Measurements from ENCODE around the gene MRI1. TPM values are rescaled to one million over a fixed set of nuclear protein-coding genes. Genes with fewer than 3 reads are reported as not detected.
"Not testable (repeated sequence)": the region's sequence is repeated elsewhere in the genome, so short reads cannot be mapped to it uniquely, and the experiment has no call there.

The MRI1 gene
- 28.4 TPM for polyA plus RNA-seq (ENCODE audit: insufficient read length)

DNA sequence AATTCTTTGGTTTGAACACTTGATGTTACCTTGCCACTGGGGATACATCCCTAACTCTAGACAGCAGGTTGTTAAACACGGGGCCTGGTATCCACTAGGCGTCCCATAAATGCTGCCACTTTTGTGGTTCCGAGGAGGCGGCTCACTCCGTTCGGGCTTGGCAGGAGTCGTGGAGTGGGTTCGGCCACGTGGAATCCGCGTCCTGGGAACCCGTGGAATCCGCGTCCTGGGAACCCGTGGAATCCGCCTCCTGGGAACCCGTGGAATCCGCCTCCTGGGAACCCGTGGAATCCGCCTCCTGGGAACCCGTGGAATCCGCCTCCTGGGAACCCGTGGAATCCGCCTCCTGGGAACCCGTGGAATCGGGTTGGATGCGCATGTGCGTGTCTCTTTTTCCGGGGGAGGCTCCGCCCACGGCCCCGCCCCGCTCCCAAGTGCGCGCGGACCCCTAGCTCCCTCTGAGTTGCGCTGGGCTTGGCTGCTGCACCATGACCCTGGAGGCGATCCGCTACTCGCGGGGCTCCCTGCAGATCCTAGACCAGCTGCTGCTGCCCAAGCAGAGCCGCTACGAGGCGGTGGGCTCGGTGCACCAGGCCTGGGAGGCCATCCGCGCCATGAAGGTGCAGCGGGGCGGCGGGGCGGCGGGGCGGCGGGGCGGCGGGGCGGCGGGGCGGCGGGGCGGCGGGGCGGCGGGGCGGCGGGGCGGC lies at the start of gene MRI1:
Gene MRI1, plus strand, starts transcription at position 422 of the 707 bp plus-strand sequence. Its CDS starts 67 bp downstream, at position 489.
- DNase-seq, result peak; percentile 80

DNA sequence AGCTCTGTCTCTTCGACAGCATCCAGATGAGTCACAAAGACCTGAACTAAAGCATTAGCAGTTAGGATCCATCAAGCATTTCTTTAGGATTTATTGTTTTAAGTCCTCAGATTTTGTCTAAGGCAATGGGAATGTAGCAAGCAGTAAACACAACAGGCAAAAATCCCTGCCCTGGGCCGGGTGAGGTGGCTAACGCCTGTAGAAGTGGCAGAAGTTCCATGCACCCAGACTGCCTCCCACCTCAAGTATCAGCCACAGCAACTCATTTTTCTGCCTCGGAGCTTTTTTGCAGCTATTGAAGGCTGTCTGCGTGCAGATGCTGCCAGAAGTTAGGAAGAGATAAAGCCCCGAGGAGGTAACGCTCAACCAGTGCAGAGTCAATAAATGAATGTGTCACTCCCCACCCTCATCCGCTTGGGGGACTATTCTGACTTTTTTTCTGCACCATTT lies 47.1 kb upstream of the MRI1 start:
- DNase-seq, result no peak

- DNase-seq, result peak; percentile 28
Measured at GRCh38 chr19:13718733-13719132, 45.6 kb upstream of the MRI1 start.

GRCh38 chr19:13722146-13722545 lies 42.2 kb upstream of the MRI1 start:
- DNase-seq, result no peak

GRCh38 chr19:13723206-13723605 lies 41.1 kb upstream of the MRI1 start:
- DNase-seq, result no peak

DNA sequence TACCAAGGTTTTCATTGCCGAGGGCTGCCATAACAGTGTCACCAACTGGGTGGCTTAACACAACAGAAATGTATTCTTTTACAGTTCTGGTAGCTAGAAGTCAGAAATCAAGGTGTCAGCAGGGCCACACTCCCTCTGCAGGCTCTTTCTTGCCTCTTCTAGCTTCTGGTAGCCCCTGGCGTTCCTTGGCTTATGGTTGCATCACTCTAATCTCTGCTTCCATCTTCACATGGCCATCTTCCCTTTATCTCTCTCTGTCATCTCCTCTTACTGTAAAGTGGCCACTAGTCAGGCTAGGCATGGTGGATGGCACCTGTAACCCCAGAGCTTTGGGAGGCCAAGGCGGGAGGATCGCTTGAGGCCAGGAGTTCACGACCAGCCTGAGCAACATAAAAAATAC lies 38.0 kb upstream of the MRI1 start:
- DNase-seq, result no peak

GRCh38 chr19:13727798-13728197 lies 36.5 kb upstream of the MRI1 start:
- peak; percentile 47 for DNase-seq

GRCh38 chr19:13729859-13730258 lies 34.5 kb upstream of the MRI1 start:
- no peak for DNase-seq

- DNase-seq, result peak; percentile 97
Measured at GRCh38 chr19:13731147-13731964, 33.0 kb upstream of the MRI1 start.

- no peak for DNase-seq
Measured at GRCh38 chr19:13732337-13732736, 32.0 kb upstream of the MRI1 start.

DNA sequence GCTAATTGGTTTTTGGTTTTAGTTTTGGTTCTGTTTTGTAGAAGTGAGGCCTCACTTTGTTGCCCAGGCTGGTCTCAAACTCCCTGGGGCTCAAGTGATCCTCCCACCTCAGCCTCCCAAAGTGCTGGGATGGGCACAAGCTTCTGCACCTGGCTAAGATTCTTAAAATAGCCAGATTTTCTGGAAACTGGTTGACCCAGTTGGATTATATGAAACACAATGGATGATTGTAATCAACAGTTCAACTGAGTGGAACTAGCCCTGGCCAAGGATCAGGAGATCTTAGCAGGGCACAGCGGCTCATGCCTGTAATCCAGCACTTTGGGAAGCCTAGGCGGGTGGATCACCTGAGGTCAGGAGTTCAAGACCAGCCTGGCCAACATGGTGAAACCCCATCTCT lies 29.6 kb upstream of the MRI1 start:
- no peak for DNase-seq

GRCh38 chr19:13738073-13738472 lies 26.2 kb upstream of the MRI1 start:
- no peak for DNase-seq

DNA sequence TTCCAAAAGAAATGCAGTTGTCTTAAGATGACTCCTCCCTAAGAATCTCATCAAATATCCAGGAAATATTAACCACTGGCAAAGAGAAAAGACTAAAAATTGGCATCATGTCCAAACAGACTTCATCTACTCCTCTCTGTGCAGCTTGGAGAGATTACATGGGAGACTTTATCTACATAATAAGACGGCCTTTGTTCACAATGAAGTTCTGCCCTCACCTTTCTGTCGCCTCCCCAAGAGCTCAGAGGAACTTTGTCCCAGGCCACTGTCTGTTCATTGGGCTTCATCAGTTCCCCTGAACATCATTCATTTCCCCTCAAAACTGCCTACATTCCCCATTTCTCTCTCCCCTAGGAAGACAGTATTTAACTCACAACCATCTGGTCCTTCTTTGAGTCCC lies 22.4 kb upstream of the MRI1 start:
- DNase-seq, result no peak

DNA sequence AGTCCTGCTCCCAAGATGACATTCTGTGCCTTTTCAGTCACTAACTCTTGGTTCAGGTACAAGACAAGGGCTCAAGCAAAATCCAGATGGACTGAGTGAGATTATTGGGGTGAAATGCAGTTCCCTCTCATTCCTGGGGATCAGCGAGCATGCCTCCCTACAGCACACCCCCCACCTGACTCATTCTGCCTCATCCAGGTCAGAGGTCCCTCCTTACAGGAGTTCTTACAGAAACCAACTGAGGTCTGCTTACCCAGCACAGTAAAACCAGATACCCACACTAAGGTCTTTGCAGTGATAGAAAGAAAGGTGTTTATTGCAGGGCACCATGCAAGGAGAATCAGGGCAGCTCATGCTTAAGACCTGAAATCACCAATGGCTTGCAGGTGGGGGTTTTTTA lies 21.6 kb upstream of the MRI1 start:
- DNase-seq, result no peak

- no peak for DNase-seq
Measured at GRCh38 chr19:13744174-13744573, 20.1 kb upstream of the MRI1 start.

- no peak for DNase-seq
Measured at GRCh38 chr19:13747098-13747453, 17.2 kb upstream of the MRI1 start.

DNA sequence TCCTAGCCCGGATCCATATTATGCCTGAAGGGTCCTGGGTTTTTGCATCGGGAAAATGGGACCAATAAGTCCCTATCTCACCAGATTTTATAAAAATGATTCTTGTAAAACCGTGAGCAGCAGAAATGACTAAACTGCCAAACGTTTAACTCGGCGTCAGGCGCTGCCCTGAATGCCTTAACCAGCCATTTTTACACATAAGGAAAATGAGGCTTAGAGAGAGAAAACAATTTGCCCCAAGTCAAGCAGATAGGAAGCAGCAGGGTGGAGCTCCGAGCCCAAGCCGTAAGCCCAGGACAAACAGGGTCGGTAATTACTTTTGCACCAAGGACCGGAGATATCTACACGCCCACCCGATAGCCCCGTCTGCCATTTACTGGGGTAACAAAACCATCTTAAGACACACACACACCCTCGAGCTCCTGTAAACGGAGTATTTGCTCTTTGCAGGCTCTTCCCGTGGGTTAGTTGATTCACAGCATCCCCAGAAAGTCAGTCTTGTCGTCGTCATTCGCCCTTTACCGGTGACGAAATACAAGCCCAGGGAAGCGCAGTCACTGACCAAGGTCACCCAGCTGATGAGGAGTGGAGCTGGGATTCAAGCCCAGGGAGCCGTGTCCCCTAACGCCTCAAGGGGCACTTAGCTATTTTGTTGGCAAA lies 16.0 kb upstream of the MRI1 start:
- DNase-seq, result no peak

DNA sequence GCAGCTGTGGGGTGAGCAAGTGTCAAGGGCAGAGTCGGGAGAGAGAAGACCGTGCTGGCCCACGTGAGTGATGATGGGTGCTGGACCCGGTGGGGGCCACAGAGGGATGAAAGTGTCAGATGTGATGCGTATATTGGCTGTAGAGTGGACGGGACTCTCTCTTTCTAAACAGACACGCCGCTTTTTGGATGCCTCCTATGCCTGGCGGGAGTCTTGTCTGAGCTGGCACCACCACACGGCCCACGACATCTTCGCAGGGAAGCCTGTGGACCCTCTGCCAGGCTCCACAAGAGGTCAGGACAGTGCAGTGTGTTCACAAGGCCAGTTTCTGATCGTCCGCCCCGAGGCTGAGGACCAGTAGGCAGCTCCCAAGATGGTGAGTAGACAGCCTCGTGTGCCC lies 12.9 kb upstream of the MRI1 start:
- DNase-seq, result no peak

DNA sequence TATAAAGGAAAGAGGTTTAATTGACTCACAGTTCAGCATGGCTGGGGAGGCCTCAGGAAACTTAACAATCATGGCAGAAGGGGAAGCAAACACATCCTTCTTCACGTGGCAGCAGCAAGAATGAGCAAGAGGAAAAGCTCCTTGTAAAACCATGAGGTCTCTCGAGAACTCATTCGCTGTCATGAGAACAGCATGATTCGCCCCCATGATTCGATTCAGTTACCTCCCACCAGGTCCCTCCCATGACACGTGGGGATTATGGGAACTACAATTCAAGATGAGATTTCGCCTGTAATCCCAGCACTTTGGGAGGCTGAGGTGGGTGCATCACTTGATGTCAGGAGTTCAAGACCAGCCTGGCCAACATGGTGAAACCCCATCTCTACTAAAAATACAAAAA lies 10.7 kb upstream of the MRI1 start:
- not testable (repeated sequence) for DNase-seq

DNA sequence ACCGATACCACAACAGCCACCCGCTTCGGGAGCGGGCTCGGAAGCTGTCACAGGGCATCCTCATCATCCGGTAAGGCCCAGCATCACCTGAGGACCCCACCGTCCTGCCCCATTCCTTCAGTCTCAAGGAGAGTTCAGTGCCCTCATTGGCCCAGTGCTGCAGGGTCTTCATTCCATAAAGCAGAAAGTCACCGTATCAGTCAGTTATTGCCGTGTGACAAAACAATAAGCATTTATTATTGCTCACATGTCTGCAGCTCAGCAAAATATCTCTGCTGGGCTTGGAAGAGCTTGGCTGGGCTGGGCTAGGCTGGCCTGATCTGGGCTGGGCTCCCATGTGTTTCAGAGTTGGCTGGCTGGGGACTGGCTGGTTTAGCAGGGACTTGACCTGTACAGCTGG lies 8.1 kb upstream of the MRI1 start:
- no peak for DNase-seq

DNA sequence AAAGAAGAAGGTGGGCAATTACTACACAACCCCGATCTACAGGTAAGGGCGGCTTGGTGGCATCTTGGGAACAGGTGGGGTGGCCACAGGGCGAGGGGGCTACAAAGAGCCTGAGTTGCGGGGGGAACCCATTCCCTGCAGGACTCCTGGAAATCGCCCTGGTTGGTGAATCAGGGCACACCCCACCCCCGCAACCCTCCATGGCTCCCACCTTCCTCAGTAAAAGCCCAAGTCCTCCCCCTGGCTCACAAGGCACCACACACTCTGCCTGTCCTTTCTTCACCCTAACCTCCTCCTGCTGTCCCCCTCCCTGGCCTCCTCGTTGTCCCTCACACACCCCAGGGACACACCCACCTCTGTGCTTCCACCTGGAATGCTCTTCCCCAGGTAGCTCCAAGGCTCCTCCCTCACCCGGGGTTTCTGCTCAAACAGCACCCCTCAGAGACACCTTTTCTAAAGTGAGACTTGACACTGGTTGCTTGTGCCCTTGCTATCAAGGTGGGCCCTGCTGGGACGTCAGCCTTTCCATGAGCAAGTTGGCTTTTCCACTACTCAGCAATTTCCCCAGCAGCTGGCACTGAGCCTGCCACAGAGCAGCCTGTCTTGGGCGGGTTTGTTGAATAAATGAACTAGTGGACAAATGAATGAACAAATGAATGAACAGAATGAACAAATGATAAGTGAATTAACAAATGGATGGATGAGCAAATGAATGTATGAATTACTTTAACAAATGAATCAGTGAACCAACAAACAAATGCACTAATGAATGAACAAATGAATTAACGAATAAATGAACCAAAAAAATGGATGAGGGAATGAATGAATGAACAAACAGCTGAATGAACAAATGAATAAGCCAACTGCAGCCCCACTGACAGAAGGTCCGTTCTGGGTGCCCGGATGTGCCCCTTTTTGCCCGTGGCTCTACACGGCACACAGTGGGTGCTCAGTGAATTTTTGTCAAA lies 6.2 kb upstream of the MRI1 start:
- DNase-seq, result no peak

DNA sequence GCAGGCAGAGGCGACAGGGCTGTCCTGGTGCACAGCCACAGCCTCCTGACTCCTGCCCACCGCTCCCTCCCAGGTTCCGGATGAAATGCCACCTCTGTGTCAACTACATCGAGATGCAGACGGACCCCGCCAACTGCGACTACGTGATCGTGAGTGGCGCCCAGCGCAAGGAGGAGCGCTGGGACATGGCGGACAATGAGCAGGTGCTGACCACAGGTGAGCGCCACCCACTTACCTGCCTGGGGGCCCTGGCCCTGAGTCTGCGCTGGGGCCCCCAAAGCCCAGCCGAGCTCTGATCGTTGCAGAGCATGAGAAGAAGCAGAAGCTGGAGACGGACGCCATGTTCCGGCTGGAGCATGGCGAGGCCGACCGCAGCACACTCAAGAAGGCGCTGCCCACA lies 5.5 kb upstream of the MRI1 start:
- DNase-seq, result no peak
